HepG2 (cell line): Measurements from ENCODE around the gene ZGRF1. TPM values are rescaled to one million over a fixed set of nuclear protein-coding genes. Genes with fewer than 3 reads are reported as not detected.

Experiments
- CTCF ChIP-seq: sonication (generic); formaldehyde crosslinking; IDR thresholded peaks from 2 replicates; pipeline ENCODE4 v1.5.0; 2020; ENCODE audit warnings: mild to moderate bottlenecking, missing genetic modification reagents, moderate library complexity
- ESRRA ChIP-seq: sonication (generic); formaldehyde crosslinking; IDR thresholded peaks from 2 replicates; pipeline ENCODE4 v1.5.1; 2020; ENCODE audit warnings: mild to moderate bottlenecking, low read depth, missing genetic modification reagents
- HMGXB4 ChIP-seq, 2 experiments: sonication (generic) in 1 of 2; formaldehyde crosslinking in 1 of 2; IDR thresholded peaks; 2 replicates each; pipeline versions ENCODE4 v1.4.0 to v1.6.1; 2018 to 2020; ENCODE audit warnings: missing genetic modification reagents in 2 of 2, borderline replicate concordance in 1 of 2, low read depth in 1 of 2, mild to moderate bottlenecking in 1 of 2, missing biosample characterization in 1 of 2
- KLF15 ChIP-seq: sonication (generic); formaldehyde crosslinking; IDR thresholded peaks from 2 replicates; pipeline ENCODE4 v1.8.1; 2023; ENCODE audit warnings: borderline replicate concordance, mild to moderate bottlenecking, inconsistent platforms, missing genetic modification reagents, mixed read lengths
- MYPOP ChIP-seq: sonication (generic); formaldehyde crosslinking; IDR thresholded peaks from 2 replicates; pipeline ENCODE4 v1.8.1; 2023; ENCODE audit warnings: mild to moderate bottlenecking, moderate library complexity, missing genetic modification reagents
- POGZ ChIP-seq: sonication (generic); formaldehyde crosslinking; IDR thresholded peaks from 2 replicates; pipeline ENCODE4 v1.4.0; 2020; ENCODE audit warnings: mild to moderate bottlenecking, missing genetic modification reagents
- POLR2G ChIP-seq: fragments of 200-400 bp; formaldehyde crosslinking; IDR thresholded peaks from 2 replicates; pipeline ENCODE4 v1.6.1; 2018; ENCODE audit warnings: mild to moderate bottlenecking, low read depth, low read length, moderate library complexity
- RBFOX2 ChIP-seq: fragments of 200-400 bp; formaldehyde crosslinking; IDR thresholded peaks from 2 replicates; pipeline ENCODE4 v1.6.1; 2017; ENCODE audit warnings: low read depth, mild to moderate bottlenecking, low read length
- REPIN1 ChIP-seq: sonication (generic); formaldehyde crosslinking; IDR thresholded peaks from 2 replicates; pipeline ENCODE4 v1.8.0; 2022; ENCODE audit warnings: missing genetic modification reagents, low read depth, mild to moderate bottlenecking, borderline replicate concordance
- RXRB ChIP-seq: IDR thresholded peaks from 2 replicates; pipeline ENCODE4 v1.6.1; 2016; ENCODE audit warnings: borderline replicate concordance, missing genetic modification reagents, missing compliant biosample characterization
- TBX3 ChIP-seq: fragments of 450-650 bp; IDR thresholded peaks from 2 replicates; pipeline ENCODE4 v1.6.1; 2017; ENCODE audit warnings: antibody characterized with exemption, mild to moderate bottlenecking, inconsistent platforms, borderline replicate concordance
- ZFAT ChIP-seq: sonication (generic); formaldehyde crosslinking; conservative IDR thresholded peaks from 2 replicates; pipeline ENCODE4 v1.8.1; 2023; ENCODE audit warnings: missing genetic modification reagents, inconsistent platforms
- ZMYM4 ChIP-seq: sonication (generic); formaldehyde crosslinking; IDR thresholded peaks from 2 replicates; pipeline ENCODE4 v1.8.1; 2023; ENCODE audit warnings: mild to moderate bottlenecking, missing genetic modification reagents
- ZNF281 ChIP-seq: sonication (generic); formaldehyde crosslinking; IDR thresholded peaks from 2 replicates; pipeline ENCODE4 v1.4.0; 2020; ENCODE audit warnings: missing genetic modification reagents, borderline replicate concordance
- ZNF567 ChIP-seq: sonication (generic); formaldehyde crosslinking; IDR thresholded peaks from 2 replicates; pipeline ENCODE4 v1.8.1; 2023; ENCODE audit warnings: mild to moderate bottlenecking, missing genetic modification reagents, borderline replicate concordance
- ZNF607 ChIP-seq: sonication (generic); formaldehyde crosslinking; IDR thresholded peaks from 2 replicates; pipeline ENCODE4 v1.5.1; 2020; ENCODE audit warnings: missing genetic modification reagents, mild to moderate bottlenecking, borderline replicate concordance
- ZNF670 ChIP-seq: sonication (generic); formaldehyde crosslinking; IDR thresholded peaks from 2 replicates; pipeline ENCODE4 v1.8.0; 2022; ENCODE audit warnings: mild to moderate bottlenecking, missing genetic modification reagents, borderline replicate concordance
- polyA plus RNA-seq, 8 experiments: library from polyadenylated mRNA; depleted of rRNA in 3 of 8; stranded (reverse) in 7 of 8; unstranded in 1 of 8; fragments of >200 nt; fragmentation: Illumina TruSeq in 4 of 8; extraction: Trizol in 4 of 8; gene quantifications; 2 replicates each; pipeline versions ENCODE4 v1.2.1 to v1.2.3, GENCODE V29; 2011 to 2016; ENCODE audit warnings: low read depth in 4 of 8, missing spikeins in 1 of 8, mixed read lengths in 1 of 8; ENCODE audit not compliant: insufficient read depth in 1 of 8
- total RNA-seq, 5 experiments: library from RNA; depleted of rRNA; stranded (reverse); fragments of >200 nt; fragmentation: Illumina TruSeq; extraction: Trizol; gene quantifications; 2 replicates each; pipeline ENCODE4 v1.2.3, GENCODE V29; 2016; ENCODE audit warnings: low read depth in 1 of 5
- TF ChIP-seq, protein P1 (sequence below): IDR thresholded peaks from 2 replicates; pipeline ENCODE4 v1.6.1; 2016; ENCODE audit warnings: missing compliant biosample characterization, missing genetic modification reagents, borderline replicate concordance

The ZGRF1 gene
- total and polyA plus RNA-seq, 2 of the 13 experiments (the other 11 are each of a cell fraction or from before 2014, with no cell fraction given): 8.6 to 15.9 TPM

- no peak for TF ChIP-seq ZNF281
- peak; percentile 65; the same call in 1 of the 2 replicates for TF ChIP-seq REPIN1 (CRISPR knock-in tag)
- peak; percentile 38; the same call in 1 of the 2 replicates for TF ChIP-seq ZNF567 (CRISPR knock-in tag)
- TF ChIP-seq ZMYM4 (CRISPR knock-in tag): peak; percentile 72
- TF ChIP-seq CTCF (CRISPR knock-in tag): peak; percentile 95
- no peak for TF ChIP-seq ESRRA (CRISPR knock-in tag)
- 0 out of 2 replicates have a peak, but pooled peaks have one; percentile 46 for TF ChIP-seq POGZ (CRISPR knock-in tag)
- TF ChIP-seq RBFOX2: no peak
- TF ChIP-seq ZFAT: no peak
- TF ChIP-seq HMGXB4 (CRISPR knock-in tag; IDR thresholded peaks at IDR 0.05; ENCODE audit: borderline replicate concordance in 1 of 2, low read depth in 1 of 2): peak; percentile 92
- TF ChIP-seq, protein P1, sequence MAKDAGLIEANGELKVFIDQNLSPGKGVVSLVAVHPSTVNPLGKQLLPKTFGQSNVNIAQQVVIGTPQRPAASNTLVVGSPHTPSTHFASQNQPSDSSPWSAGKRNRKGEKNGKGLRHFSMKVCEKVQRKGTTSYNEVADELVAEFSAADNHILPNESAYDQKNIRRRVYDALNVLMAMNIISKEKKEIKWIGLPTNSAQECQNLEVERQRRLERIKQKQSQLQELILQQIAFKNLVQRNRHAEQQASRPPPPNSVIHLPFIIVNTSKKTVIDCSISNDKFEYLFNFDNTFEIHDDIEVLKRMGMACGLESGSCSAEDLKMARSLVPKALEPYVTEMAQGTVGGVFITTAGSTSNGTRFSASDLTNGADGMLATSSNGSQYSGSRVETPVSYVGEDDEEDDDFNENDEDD (CRISPR knock-in tag): peak; percentile 28; the same call in 1 of the 2 replicates
- no peak for TF ChIP-seq TBX3
- TF ChIP-seq RXRB (CRISPR knock-in tag): 0 out of 2 replicates have a peak, but pooled peaks have one; percentile 13
- TF ChIP-seq MYPOP (CRISPR knock-in tag): peak; percentile 58; the same call in 1 of the 2 replicates
- TF ChIP-seq POLR2G: no peak
- 0 out of 2 replicates have a peak, but pooled peaks have one; percentile 30 for TF ChIP-seq ZNF607 (CRISPR knock-in tag)
- TF ChIP-seq ZNF670 (CRISPR knock-in tag): no peak
- TF ChIP-seq KLF15 (CRISPR knock-in tag): no peak
Observed at GRCh38 chr4:112523764-112524505, 112.8 kb downstream of the ZGRF1 start (continued).
